ENCODE results near the gene MCF2L. TPM values are rescaled to one million over a fixed set of nuclear protein-coding genes. Genes with fewer than 3 reads are reported as not detected.

MCF2L gene
- polyA plus RNA-seq, 1 donor (not counting 4 experiments of a cell fraction or from before 2014, with no cell fraction given), result 0.14 TPM

DNA sequence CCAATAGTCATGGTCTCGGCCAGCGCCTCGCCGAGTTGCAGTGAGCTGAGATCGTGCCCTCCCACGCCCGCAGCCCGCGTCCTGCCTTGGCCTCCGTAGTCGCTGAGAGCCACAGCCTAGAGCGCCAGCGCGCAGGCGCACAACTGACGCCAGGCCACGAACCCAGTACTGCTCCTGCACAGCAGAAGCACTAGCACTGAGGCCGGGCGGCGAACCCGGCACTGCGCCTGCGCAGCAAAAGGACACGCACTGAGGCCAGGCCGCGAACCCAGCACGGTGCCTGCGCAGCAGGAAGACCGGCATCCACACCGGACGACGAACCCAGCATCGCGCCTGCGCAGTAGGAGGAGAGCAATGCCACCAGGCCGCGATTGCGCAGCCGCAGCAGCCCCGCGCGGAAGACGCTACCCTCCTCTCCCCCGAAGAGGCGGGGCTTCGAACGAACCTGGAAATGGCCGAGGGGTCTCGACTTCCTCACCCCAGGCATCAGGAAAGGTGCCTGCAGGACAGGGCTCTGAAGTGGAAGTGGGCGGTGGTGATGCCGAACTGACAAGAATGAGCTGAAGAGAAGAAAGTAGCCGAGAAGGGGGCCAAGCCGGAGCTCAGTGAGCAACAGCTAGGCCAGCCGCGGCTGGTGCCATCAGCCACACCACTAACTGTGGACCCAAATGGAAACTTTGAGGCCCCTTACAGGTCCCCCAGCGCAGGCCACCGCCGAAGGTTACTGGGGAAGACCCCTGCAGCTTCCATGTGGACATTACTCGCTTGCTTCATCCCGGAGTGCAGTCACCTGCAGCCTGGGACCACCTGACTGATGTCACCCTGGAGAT is 161.1 kb downstream of the MCF2L start:
- DNase-seq (ENCODE audit: low read depth, low spot score) (no peak), FAIRE-seq (no peak)
- H3K4me3 ChIP-seq (ENCODE audit: control insufficient read depth in 2 of 3, extremely low read depth in 1 of 3, insufficient read depth in 2 of 3, low read depth in 1 of 3, low read length in 3 of 3), result peak overlapping the region in 1 of 3 experiments; percentile 7
- TF ChIP-seq, protein P1, sequence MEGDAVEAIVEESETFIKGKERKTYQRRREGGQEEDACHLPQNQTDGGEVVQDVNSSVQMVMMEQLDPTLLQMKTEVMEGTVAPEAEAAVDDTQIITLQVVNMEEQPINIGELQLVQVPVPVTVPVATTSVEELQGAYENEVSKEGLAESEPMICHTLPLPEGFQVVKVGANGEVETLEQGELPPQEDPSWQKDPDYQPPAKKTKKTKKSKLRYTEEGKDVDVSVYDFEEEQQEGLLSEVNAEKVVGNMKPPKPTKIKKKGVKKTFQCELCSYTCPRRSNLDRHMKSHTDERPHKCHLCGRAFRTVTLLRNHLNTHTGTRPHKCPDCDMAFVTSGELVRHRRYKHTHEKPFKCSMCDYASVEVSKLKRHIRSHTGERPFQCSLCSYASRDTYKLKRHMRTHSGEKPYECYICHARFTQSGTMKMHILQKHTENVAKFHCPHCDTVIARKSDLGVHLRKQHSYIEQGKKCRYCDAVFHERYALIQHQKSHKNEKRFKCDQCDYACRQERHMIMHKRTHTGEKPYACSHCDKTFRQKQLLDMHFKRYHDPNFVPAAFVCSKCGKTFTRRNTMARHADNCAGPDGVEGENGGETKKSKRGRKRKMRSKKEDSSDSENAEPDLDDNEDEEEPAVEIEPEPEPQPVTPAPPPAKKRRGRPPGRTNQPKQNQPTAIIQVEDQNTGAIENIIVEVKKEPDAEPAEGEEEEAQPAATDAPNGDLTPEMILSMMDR (optimal IDR thresholded peaks at IDR 0.05 in 1 of 3, IDR thresholded peaks at IDR 0.05 in 1 of 3, conservative IDR thresholded peaks at IDR 0.05 in 1 of 3; ENCODE audit: extremely low read depth in 1 of 3, insufficient read depth in 2 of 3, low read length in 3 of 3), result no peak
- no peak for TF ChIP-seq EZH2 (IDR thresholded peaks at IDR 0.05; ENCODE audit: low read length)
- H4K20me1 ChIP-seq (ENCODE audit: control insufficient read depth, extremely low read depth, insufficient read depth, low read length), result no peaks in the 10 kb centered on the region
- peak overlapping the region; percentile 52 for H2AFZ ChIP-seq (ENCODE audit: control insufficient read depth, low read length)
- H3K9ac ChIP-seq (ENCODE audit: control insufficient read depth, extremely low read depth, insufficient read depth, low read length), result no peak overlapping the region
- no peak overlapping the region for H3K4me2 ChIP-seq (ENCODE audit: control insufficient read depth, extremely low read depth, insufficient read depth, low read depth, low read length)
- no peaks in the 10 kb centered on the region for H3K4me1 ChIP-seq (ENCODE audit: control insufficient read depth, extremely low read depth, insufficient read depth, low read length)
- dilution Hi-C loops (cut with MboI; ENCODE audit: extremely low pct_ligation_motif_present, low sequenced_read_pairs), result no loop called here
- no peaks in the 10 kb centered on the region for H3K9me1 ChIP-seq (ENCODE audit: control insufficient read depth, extremely low read depth, insufficient read depth, low read length)
- H3K27ac ChIP-seq (ENCODE audit: control insufficient read depth, insufficient read depth, low read length), result no peak overlapping the region
- no peaks in the 10 kb centered on the region for H3K36me3 ChIP-seq (ENCODE audit: control insufficient read depth in 2 of 2, extremely low read depth in 1 of 2, insufficient read depth in 2 of 2, low read length in 2 of 2)
- no peaks in the 10 kb centered on the region for H3K9me3 ChIP-seq (ENCODE audit: control insufficient read depth, low read depth, low read length)
- H3K27me3 ChIP-seq (ENCODE audit: control insufficient read depth, extremely low read depth, insufficient read depth, low read length), result peaks cover 2% of the 10 kb centered on the region
- no peaks in the 10 kb centered on the region for H3K79me2 ChIP-seq (ENCODE audit: control insufficient read depth, insufficient read depth, low read length)

DNA sequence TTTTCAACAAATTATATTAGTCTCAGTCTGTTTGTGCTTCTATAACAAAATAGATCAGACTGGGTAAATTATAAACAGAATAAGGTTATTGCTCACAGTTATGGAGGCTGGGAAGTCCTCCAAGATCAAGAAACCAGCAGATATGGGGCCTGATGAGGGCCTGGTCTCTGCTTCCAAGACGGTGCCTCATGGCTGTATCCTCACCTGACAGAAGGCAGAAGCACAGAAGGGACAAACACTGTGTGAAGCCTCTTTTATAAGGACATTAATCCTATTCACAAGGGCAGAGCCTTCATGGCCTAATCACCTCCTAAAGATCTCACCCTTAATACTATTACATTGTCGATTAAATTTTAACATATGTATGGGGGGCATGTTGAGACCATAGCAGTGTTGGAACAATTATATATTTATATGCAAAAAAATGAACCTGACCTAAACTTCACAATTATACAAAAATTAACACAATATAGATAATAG is 166.3 kb downstream of the MCF2L start:
- no peaks in the 10 kb centered on the region for H3K79me2 ChIP-seq (ENCODE audit: control insufficient read depth, insufficient read depth, low read length)
- DNase-seq (ENCODE audit: low read depth, low spot score), result no peak
- H3K9me3 ChIP-seq (ENCODE audit: control insufficient read depth, low read depth, low read length), result no peaks in the 10 kb centered on the region
- H3K27ac ChIP-seq (ENCODE audit: control insufficient read depth, insufficient read depth, low read length), result no peak overlapping the region
- TF ChIP-seq EZH2 (IDR thresholded peaks at IDR 0.05; ENCODE audit: low read length), result no peak
- TF ChIP-seq, protein P1 (optimal IDR thresholded peaks at IDR 0.05 in 1 of 3, IDR thresholded peaks at IDR 0.05 in 1 of 3, conservative IDR thresholded peaks at IDR 0.05 in 1 of 3; ENCODE audit: extremely low read depth in 1 of 3, insufficient read depth in 2 of 3, low read length in 3 of 3), result no peak
- H2AFZ ChIP-seq (ENCODE audit: control insufficient read depth, low read length), result no peak overlapping the region
- no peaks in the 10 kb centered on the region for H4K20me1 ChIP-seq (ENCODE audit: control insufficient read depth, extremely low read depth, insufficient read depth, low read length)
- no peak overlapping the region for H3K4me3 ChIP-seq (ENCODE audit: control insufficient read depth in 2 of 3, extremely low read depth in 1 of 3, insufficient read depth in 2 of 3, low read depth in 1 of 3, low read length in 3 of 3)
- no peaks in the 10 kb centered on the region for H3K9me1 ChIP-seq (ENCODE audit: control insufficient read depth, extremely low read depth, insufficient read depth, low read length)
- H3K27me3 ChIP-seq (ENCODE audit: control insufficient read depth, extremely low read depth, insufficient read depth, low read length), result no peaks in the 10 kb centered on the region
- no peak for FAIRE-seq
- dilution Hi-C loops (cut with MboI; ENCODE audit: extremely low pct_ligation_motif_present, low sequenced_read_pairs), result no loop called here
- H3K36me3 ChIP-seq (ENCODE audit: control insufficient read depth in 2 of 2, extremely low read depth in 1 of 2, insufficient read depth in 2 of 2, low read length in 2 of 2), result no peaks in the 10 kb centered on the region
- H3K4me2 ChIP-seq (ENCODE audit: control insufficient read depth, extremely low read depth, insufficient read depth, low read depth, low read length), result no peak overlapping the region
- no peak overlapping the region for H3K9ac ChIP-seq (ENCODE audit: control insufficient read depth, extremely low read depth, insufficient read depth, low read length)
- H3K4me1 ChIP-seq (ENCODE audit: control insufficient read depth, extremely low read depth, insufficient read depth, low read length), result no peaks in the 10 kb centered on the region

Measured in keratinocyte (primary cell).